IgD-negative memory B cell (primary cell): ENCODE results near the gene MBD3. TPM values are rescaled to one million over a fixed set of nuclear protein-coding genes. Genes with fewer than 3 reads are reported as not detected.
A peak's percentile ranks its signal among the peaks of the same experiment; 100 is the strongest.

Experiments
- H3K27ac Mint-ChIP-seq, 3 donors: one replicate each; pipeline ENCODE4 v1.8.0; 2020 to 2022; ENCODE audit warnings: mild to moderate bottlenecking in 3 of 3, mixed read lengths in 3 of 3, moderate library complexity in 1 of 3
- H3K27me3 Mint-ChIP-seq: one replicate; pipeline ENCODE4 v1.8.0; 2021; ENCODE audit warnings: mixed read lengths
- H3K36me3 Mint-ChIP-seq: one replicate; pipeline ENCODE4 v1.8.0; 2020; ENCODE audit warnings: mild to moderate bottlenecking, mixed read lengths
- H3K4me1 Mint-ChIP-seq, 3 donors: one replicate each; pipeline ENCODE4 v1.8.0; 2020 to 2022; ENCODE audit warnings: mixed read lengths in 3 of 3, mild to moderate bottlenecking in 1 of 3
- H3K4me3 Mint-ChIP-seq, 4 donors: one replicate each; pipeline ENCODE4 v1.8.0; 2020 to 2022; ENCODE audit warnings: mild to moderate bottlenecking in 4 of 4, mixed read lengths in 4 of 4, moderate library complexity in 3 of 4
- H3K9me3 Mint-ChIP-seq, 3 donors: one replicate each; pipeline ENCODE4 v1.8.0; 2020 to 2021; ENCODE audit warnings: mixed read lengths in 3 of 3, mild to moderate bottlenecking in 1 of 3
- polyA plus RNA-seq: library from polyadenylated mRNA; unstranded; fragments of 300-500 nt; fragmentation: Illumina TruSeq; gene quantifications from one replicate; pipeline ENCODE4 v1.2.3, GENCODE V29; 2021

MBD3 gene
- polyA plus RNA-seq, 1 donor from 2014 or later: 16.4 TPM

DNA sequence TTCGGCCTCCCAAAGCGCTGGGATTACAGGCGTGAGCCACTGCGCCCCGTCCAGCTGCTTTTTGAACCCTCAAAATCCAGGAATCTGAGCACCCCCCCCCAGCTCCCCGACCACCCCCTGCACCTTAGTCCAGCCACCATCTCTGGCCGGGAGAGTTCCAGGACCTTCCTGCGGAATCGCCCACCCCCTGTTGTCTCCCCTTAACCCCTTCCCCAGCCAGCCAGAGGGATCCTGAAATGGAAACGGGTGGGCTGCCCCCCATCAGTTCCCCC is 772 bp upstream of the MBD3 start:
- no peaks in the 10 kb centered on the region for H3K9me3 Mint-ChIP-seq
- H3K27me3 Mint-ChIP-seq: no peaks in the 10 kb centered on the region
- peaks cover 3% of the 10 kb centered on the region for H3K36me3 Mint-ChIP-seq
- peak overlapping the region; percentile 83 to 94 (median 88) for H3K4me3 Mint-ChIP-seq
- H3K4me1 Mint-ChIP-seq: peaks cover 13 to 20% (median 17%) of the 10 kb centered on the region in 3 donors
- H3K27ac Mint-ChIP-seq: peak overlapping the region in 1 of 3 donors; percentile 89

DNA sequence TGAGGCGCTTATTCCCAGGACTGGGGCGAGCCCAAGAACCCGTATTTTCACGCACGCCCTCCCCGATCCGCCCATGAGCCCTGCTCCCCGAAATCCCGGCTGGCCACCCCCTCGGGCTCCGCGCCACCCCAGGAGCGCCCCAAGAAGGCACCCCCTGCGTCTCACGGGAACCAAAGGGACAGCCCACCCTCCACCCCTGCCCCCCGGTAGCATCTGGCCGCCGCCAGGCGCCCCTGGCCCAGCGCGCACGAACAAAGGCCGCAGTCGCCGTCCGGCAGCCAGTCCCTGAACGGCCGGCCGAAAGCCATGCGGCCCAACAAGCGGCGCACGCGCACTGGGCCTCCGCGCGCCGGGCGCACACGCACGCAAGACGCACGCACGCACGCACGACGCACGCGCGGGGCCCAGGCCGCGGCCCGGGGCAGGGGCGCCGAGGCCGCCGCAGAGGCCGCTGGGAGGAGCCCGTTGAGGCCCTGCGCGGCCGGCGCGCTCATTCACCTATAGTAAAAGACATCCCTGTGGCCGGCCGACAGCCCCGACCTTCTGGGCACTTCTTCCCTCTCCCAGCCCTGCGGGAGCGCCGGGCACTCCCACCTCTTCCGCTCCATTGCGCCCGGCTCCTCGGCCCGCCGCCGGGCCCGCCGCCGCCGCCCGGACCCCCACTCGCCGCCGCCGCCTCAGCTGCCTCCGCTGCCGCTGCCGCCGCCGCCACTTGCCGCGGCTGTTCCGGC is 476 bp downstream of the MBD3 start:
- Mint-ChIP-seq H3K36me3 (peaks cover under 1% of the 10 kb centered on the region), H3K9me3 (no peaks in the 10 kb centered on the region), H3K4me3 (peak overlapping the region; percentile 83 to 94 (median 88)), H3K27me3 (no peaks in the 10 kb centered on the region), H3K4me1 (peaks cover 12 to 23% (median 13%) of the 10 kb centered on the region in 3 donors), H3K27ac (peak overlapping the region; percentile 62 to 89 (median 87))

DNA sequence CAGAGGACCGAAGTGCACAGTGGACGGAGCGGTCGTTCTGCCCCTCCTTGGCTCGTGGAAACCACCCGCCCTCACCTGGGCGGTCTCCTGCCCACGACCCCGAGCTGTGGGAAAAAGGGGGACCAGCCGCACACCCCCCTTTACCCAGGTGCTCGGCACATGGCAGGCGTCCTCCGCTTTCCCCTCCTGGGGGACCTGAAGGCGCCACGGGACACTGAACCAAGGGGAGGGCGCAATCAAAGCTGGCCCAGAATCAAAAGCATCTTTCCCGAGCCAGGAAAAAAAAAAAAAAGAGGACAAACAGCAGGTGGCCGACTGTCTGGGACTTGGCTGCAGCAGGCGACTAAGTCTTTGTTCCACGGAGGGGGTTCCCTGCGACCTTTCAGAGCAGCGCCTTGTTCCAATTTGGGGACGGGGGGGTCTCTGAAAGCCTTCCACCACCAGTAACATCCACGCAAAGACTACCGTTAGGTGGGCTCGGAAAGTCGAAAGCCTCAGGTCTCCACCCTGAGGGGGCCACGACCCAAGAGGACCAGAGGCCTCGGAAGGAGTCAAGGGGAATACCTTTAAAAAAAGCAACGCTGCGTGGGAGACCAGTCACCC is 1.1 kb downstream of the MBD3 start:
- peak overlapping the region; percentile 62 to 89 (median 87) for H3K27ac Mint-ChIP-seq
- peaks cover 12 to 19% (median 13%) of the 10 kb centered on the region in 3 donors for H3K4me1 Mint-ChIP-seq
- H3K9me3 Mint-ChIP-seq: no peaks in the 10 kb centered on the region
- H3K36me3 Mint-ChIP-seq: no peaks in the 10 kb centered on the region
- no peaks in the 10 kb centered on the region for H3K27me3 Mint-ChIP-seq
- H3K4me3 Mint-ChIP-seq: peak overlapping the region; percentile 83 to 94 (median 88)

DNA sequence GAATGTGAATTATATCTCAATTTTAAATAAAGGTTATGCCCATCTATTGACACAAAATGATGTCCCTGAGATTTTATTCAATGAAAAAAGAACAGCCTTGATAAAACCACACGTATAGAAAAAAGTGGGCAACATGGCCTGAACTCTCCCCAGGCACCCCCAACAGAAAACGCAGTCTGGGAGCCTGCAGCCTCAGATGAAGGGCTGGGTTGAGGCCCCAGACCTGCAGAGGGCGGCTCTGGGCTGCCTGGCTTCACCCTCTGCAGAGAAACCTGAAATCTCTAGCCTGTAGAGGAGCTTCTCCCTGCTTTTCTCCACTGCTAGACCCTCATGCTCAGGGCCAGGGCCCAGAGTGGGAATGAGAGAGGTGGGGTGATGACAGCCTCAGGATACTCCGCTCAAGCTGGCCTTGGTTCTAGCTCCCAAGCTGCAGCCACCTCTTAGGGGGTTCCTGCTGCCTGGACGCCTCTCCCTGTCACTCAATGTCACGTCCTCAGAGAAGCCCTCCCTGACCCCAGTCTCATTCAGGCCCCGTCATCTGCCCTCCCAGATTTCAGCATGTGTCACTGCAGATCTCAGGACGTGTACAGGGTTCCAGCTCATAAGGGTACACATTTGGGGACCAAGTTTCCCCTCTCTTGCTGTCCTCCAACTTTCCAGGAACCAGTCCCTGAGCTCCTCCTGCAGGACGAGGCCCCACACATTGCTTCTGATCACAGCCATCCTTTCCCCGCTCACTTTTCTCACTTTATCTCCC is 1.8 kb downstream of the MBD3 start:
- Mint-ChIP-seq H3K9me3 (no peaks in the 10 kb centered on the region), H3K4me3 (peak overlapping the region; percentile 83 to 94 (median 88)), H3K27ac (peak overlapping the region; percentile 31 to 89 (median 87)), H3K4me1 (peaks cover 12 to 19% (median 13%) of the 10 kb centered on the region in 3 donors), H3K36me3 (no peaks in the 10 kb centered on the region), H3K27me3 (no peaks in the 10 kb centered on the region)

DNA sequence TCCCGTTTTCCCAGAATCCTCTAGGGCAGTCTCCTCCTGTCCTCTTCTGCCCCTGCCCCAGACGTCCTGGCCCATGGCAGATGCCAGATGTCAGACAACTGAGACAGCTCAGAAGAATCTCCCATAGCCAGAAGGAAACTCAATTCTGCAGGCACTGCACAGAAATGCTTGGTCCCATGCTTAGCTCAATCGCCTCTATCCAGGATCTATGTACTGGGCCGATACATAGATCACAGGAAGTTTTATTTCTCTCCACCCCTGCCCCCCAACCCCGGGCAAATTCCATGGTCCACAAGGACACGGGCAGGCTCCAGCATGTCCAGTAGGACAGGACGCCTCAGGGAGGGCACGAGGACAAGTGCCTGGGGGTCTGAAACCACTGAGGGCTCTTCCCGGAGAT is 4.8 kb downstream of the MBD3 start:
- H3K9me3 Mint-ChIP-seq: no peaks in the 10 kb centered on the region
- H3K4me3 Mint-ChIP-seq: peak overlapping the region in 1 of 4 donors; percentile 63
- no peaks in the 10 kb centered on the region for H3K27me3 Mint-ChIP-seq
- no peaks in the 10 kb centered on the region for H3K36me3 Mint-ChIP-seq
- peaks cover 12 to 14% (median 13%) of the 10 kb centered on the region in 3 donors for H3K4me1 Mint-ChIP-seq
- peak overlapping the region in 2 of 3 donors; percentile 35 to 66 for H3K27ac Mint-ChIP-seq

DNA sequence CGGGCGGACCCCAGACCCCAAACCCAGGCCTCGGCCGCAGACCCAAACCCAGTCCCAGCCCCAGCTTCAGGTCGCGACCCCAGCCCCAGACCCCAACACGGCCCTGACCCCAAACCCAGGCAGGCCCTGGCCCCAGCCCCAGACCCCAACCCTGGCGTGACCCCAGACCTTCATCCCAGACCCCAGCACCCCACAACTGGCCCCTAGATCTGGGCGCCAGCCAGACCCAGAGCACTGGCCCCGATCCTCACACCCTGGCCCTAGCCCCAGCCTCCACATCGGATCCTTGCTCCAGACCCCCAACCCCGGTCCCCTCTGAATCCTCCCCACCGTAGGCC is 7.5 kb downstream of the MBD3 start:
- H3K36me3 Mint-ChIP-seq: peaks cover 1% of the 10 kb centered on the region
- H3K27ac Mint-ChIP-seq: no peak overlapping the region
- no peak overlapping the region for H3K4me3 Mint-ChIP-seq
- H3K9me3 Mint-ChIP-seq: no peaks in the 10 kb centered on the region
- peaks cover 1 to 5% (median 3%) of the 10 kb centered on the region in 3 donors for H3K4me1 Mint-ChIP-seq
- no peaks in the 10 kb centered on the region for H3K27me3 Mint-ChIP-seq

DNA sequence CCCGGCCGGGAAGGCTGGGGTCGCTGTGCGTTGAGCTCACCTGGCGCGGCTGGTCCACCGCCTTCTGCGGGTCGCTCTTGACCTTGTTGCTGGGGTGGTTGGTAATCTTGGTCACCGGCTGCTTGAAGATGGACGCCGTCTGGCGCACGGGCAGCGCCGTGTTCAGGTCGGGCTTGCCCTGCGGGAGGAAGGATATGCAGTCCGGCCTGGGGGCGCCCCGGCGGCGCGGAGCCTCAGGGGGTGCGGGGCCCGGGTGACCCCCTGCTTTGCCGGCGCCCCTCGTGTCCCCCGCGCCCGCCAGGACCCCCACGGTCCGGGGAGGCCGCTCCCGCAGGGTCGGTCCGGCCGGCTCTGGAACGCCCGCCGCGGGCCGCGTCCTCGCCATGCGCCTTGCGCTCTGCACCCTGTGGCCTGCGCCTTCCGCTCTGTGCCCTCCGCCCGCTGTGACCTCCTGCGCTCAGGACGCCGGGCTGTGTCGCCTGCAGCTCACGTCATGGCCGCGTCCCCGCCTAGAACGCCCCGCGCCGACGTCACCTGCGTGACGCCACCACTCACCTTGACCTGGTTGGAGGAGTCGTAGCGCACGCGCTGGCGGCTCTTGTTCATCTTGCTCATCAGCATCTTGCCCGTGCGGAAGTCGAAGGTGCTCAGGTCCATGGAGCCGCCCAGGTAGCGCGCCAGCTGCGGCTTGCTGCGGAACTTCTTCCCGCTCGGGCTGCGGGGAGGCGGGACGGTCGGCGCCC is 8.0 kb downstream of the MBD3 start:
- peaks cover 0 to 4% (median 1%) of the 10 kb centered on the region in 3 donors for H3K4me1 Mint-ChIP-seq
- H3K4me3 Mint-ChIP-seq: peak overlapping the region in 1 of 4 donors; percentile 34
- H3K27ac Mint-ChIP-seq: no peak overlapping the region
- H3K27me3 Mint-ChIP-seq: no peaks in the 10 kb centered on the region
- H3K36me3 Mint-ChIP-seq: peaks cover 1% of the 10 kb centered on the region
- no peaks in the 10 kb centered on the region for H3K9me3 Mint-ChIP-seq

DNA sequence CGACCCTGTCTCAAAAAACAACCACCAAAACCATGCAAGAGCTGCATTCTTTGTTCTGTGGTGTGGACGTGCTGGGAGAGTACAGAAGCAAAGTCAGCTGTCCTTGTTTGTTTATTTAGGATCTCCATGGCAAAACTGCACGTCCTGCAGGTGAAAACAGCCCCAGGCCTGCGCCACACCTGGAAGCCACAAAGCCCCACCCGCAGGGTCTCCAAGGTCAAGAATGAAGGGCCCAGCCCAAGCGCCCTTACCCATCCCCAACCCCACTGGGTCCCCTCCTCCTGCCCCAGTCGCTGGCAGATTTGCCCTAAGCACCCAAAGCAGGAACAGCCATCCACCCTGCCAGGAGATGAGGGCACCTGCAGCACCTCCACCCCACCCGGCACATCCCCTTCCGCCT is 10.5 kb downstream of the MBD3 start:
- Mint-ChIP-seq H3K27me3 (no peaks in the 10 kb centered on the region), H3K27ac (no peak overlapping the region), H3K36me3 (peaks cover 1% of the 10 kb centered on the region), H3K4me3 (no peak overlapping the region), H3K4me1 (peaks cover 0 to 2% (median 0%) of the 10 kb centered on the region in 3 donors), H3K9me3 (no peaks in the 10 kb centered on the region)

DNA sequence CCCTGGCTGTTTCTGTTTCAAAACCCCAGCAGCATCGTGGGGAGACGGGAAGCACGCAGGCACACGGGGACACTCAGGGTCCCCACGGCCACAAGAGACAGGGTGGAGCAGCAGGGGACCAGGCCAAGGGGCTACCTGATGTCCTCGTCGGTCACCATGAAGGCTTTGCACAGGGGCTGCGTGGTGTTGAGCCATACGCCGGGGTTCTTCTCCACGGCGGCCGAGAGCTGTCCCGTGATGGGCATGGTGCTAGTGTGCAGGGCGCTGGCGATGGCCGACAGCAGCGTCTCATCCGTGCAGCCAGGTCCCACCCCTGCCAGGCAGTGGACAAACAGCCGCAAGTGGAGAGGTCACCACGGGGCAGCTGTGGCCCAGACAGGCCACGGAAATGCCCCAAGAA is 11.7 kb downstream of the MBD3 start:
- Mint-ChIP-seq H3K4me1 (peaks cover 0 to 2% (median 0%) of the 10 kb centered on the region in 3 donors), H3K27ac (no peak overlapping the region), H3K9me3 (no peaks in the 10 kb centered on the region), H3K36me3 (peaks cover 1% of the 10 kb centered on the region), H3K27me3 (no peaks in the 10 kb centered on the region), H3K4me3 (no peak overlapping the region)

DNA sequence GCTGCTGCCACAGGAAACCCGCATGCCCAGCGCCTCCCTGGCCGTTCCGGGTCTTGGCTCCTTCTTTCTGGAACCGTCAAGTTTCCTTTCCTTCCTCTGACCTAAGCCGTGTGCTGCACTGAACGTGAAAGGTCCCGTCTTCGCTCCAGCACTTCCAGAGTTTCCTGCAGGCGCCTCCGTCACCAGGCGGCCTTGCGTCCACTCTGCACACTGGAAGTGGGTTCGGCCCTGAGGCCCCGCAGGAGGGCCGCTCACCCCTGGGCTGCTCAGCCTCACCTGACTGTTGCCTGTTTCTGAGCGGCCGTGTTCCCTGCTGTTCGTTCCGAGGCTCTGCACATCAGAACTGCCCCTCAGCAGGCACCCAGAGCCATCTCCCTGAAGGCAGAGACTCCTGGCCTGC is 12.3 kb downstream of the MBD3 start:
- Mint-ChIP-seq H3K27me3 (no peaks in the 10 kb centered on the region), H3K4me1 (peaks cover 0 to under 1% (median 0%) of the 10 kb centered on the region in 3 donors), H3K27ac (peak overlapping the region in 1 of 3 donors; percentile 35), H3K36me3 (peaks cover 1% of the 10 kb centered on the region), H3K9me3 (no peaks in the 10 kb centered on the region), H3K4me3 (no peak overlapping the region)

DNA sequence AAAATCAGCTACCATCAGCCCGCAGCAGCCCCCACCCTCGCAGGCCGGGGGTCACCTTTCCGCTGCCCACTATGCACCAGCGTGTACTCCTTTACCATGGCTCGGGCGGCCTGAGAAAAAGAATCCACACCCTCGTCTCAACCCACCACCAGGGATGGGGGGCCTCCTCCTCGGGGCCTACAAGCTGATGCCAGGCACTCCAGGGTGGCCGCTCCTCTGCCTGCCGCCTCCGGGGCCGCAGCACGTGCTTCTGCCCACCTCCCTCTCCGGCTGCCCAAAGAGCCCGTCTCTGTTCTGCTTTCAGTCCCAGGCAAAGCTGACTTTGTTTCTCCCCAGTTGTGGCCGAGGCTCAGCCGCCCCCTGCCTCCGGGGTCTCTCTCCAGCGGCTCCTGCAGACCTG is 13.4 kb downstream of the MBD3 start:
- H3K27ac Mint-ChIP-seq: no peak overlapping the region
- no peaks in the 10 kb centered on the region for H3K4me1 Mint-ChIP-seq
- H3K36me3 Mint-ChIP-seq: peaks cover 1% of the 10 kb centered on the region

DNA sequence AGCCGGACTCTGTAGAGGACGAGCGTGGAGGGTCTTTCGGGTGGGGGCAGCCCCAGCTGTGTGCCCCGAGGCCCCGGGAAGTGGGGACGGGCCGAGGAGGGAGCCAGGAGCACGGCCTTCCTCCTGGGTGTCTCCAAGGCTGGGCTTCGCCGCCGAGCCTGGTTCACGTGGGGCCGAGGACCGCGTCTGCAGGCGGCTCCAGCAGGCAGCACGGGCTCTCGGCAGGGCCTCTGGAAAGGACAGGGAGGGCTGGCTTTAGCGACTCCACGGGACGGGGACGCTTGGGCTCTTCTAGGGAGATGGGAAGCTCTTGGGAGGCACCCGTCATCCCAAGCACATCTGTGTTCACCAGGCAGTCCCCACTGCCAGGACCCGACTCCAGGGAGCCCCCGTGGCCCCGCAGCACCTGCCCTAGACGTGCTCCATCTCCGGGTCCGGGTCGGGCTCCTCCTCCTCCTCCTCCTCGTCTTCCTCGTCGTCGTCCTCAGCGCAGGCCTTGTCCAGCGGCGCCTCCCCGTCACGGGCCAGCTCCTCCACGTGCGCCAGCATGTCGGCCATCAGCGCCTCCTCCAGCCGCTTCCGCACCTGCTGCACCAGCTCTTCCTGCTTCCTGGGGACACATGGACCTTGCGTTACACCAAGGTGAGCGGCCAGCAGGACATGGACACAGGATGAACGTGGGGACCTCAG is 14.6 kb downstream of the MBD3 start:
- peaks cover 1% of the 10 kb centered on the region for H3K36me3 Mint-ChIP-seq
- H3K4me3 Mint-ChIP-seq: no peak overlapping the region
- no peaks in the 10 kb centered on the region for H3K27me3 Mint-ChIP-seq
- no peaks in the 10 kb centered on the region for H3K4me1 Mint-ChIP-seq
- no peak overlapping the region for H3K27ac Mint-ChIP-seq
- H3K9me3 Mint-ChIP-seq: no peaks in the 10 kb centered on the region

More for the DNA sequence above, 13.4 kb downstream of the MBD3 start:
- Mint-ChIP-seq H3K4me3 (no peak overlapping the region), H3K9me3 (no peaks in the 10 kb centered on the region), H3K27me3 (no peaks in the 10 kb centered on the region)

DNA sequence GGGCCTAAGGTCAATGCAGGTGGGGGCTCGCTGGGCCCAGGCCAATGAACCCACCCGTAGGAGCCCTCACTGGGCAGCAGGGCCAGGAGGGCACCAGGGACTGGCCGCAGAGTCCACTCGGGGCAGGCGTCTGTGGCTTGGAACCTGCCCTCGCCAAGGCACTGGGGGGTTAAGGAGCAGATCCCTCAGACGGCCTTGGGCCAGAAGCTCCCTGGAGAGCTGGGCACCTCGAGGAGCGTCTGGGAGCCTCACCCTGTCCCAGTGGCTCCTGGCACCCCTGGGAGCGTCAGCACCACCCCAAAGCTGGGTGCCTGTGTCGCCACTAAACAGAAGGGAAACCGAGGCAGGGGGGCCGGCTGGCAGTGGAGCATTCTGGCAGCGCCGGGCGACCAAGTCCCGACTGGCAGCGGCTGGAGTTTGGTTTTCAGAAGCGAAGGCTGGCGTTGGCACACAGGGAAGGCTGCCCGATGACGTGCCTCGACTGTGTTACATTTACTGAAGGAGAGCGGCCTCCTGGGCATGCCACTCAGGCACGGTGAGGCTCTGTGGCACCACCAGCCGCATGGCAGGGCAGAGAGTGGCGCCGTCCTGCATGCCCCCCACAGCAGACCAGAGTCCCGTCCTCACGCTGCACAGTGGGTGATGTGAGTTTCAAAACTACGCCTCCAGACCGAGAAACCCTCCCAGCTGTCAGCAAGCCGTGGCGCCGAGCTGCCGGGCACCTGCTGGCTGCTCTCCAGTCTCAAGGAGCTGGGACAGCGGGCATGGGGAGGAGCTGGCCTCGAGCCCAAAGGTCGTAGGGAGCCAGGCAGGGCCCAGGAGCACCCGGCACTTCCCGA is 15.4 kb downstream of the MBD3 start:
- H3K27ac Mint-ChIP-seq: peak overlapping the region in 1 of 3 donors; percentile 31
- peaks cover 1% of the 10 kb centered on the region for H3K36me3 Mint-ChIP-seq
- H3K9me3 Mint-ChIP-seq: no peaks in the 10 kb centered on the region
- H3K27me3 Mint-ChIP-seq: no peaks in the 10 kb centered on the region
- no peaks in the 10 kb centered on the region for H3K4me1 Mint-ChIP-seq
- H3K4me3 Mint-ChIP-seq: no peak overlapping the region
